SK-N-SH treated with all-trans-retinoic acid at 6 μM for 48 hours (cell line): ENCODE data around the gene TST.

Experiments
- ATAC-seq: fragments of 200-7000 bp; cut with Tn5 transposase; 3 replicates; pipeline ENCODE4 v1.9.1; 2020; ENCODE audit warnings: mild to moderate bottlenecking, moderate library complexity
- ARNTL ChIP-seq: fragments of 450-650 bp; formaldehyde crosslinking; IDR thresholded peaks from 2 replicates; pipeline ENCODE4 v1.5.0; 2020; ENCODE audit warnings: low read depth, mild to moderate bottlenecking, moderate library complexity, borderline replicate concordance
- CSDC2 ChIP-seq: fragments of 250-450 bp; sonication (Bioruptor Pico); IDR thresholded peaks from 2 replicates; pipeline ENCODE4 v1.5.0; 2020; ENCODE audit warnings: mild to moderate bottlenecking, moderate library complexity
- ESRRG ChIP-seq: fragments of 250-450 bp; sonication (Bioruptor Pico); IDR thresholded peaks from 2 replicates; pipeline ENCODE4 v1.6.1; 2021; ENCODE audit warnings: mild to moderate bottlenecking
- ISL1 ChIP-seq: fragments of 250-450 bp; sonication (Bioruptor Pico); IDR thresholded peaks from 2 replicates; pipeline ENCODE4 v2.1.2; 2022; ENCODE audit warnings: mild to moderate bottlenecking, moderate library complexity
- OSR1 ChIP-seq: fragments of 250-450 bp; sonication (Bioruptor Pico); IDR thresholded peaks from 2 replicates; pipeline ENCODE4 v1.8.0; 2022; ENCODE audit warnings: moderate library complexity, mild to moderate bottlenecking, inconsistent platforms
- PPARA ChIP-seq: fragments of 250-450 bp; sonication (Bioruptor Pico); IDR thresholded peaks from 2 replicates; pipeline ENCODE4 v1.5.0; 2020; ENCODE audit warnings: mild to moderate bottlenecking, borderline replicate concordance
- RARB ChIP-seq: fragments of 250-450 bp; sonication (Bioruptor Pico); IDR thresholded peaks from 2 replicates; pipeline ENCODE4 v1.8.0; 2021; ENCODE audit warnings: mild to moderate bottlenecking, moderate library complexity
- SNAI2 ChIP-seq: fragments of 250-450 bp; sonication (Bioruptor Pico); IDR thresholded peaks from 2 replicates; pipeline ENCODE4 v1.5.0; 2020; ENCODE audit warnings: mild to moderate bottlenecking, moderate library complexity
- TCF4 ChIP-seq: fragments of 250-450 bp; sonication (Bioruptor Pico); IDR thresholded peaks from 2 replicates; pipeline ENCODE4 v1.8.0; 2021; ENCODE audit warnings: mild to moderate bottlenecking, moderate library complexity, borderline replicate concordance
- TOX ChIP-seq: fragments of 250-450 bp; sonication (Bioruptor Pico); IDR thresholded peaks from 2 replicates; pipeline ENCODE4 v1.8.0; 2021; ENCODE audit warnings: mild to moderate bottlenecking, moderate library complexity, borderline replicate concordance
- ZC3H10 ChIP-seq: fragments of 250-450 bp; sonication (Bioruptor Pico); IDR thresholded peaks from 2 replicates; pipeline ENCODE4 v1.5.1; 2021; ENCODE audit warnings: mild to moderate bottlenecking, moderate library complexity
- ZFP3 ChIP-seq: fragments of 250-450 bp; sonication (Bioruptor Pico); IDR thresholded peaks from 2 replicates; pipeline ENCODE4 v1.5.0; 2020; ENCODE audit warnings: mild to moderate bottlenecking, moderate library complexity
- ZFP30 ChIP-seq: fragments of 450-650 bp; formaldehyde crosslinking; IDR thresholded peaks from 2 replicates; pipeline ENCODE4 v1.5.0; 2022; ENCODE audit warnings: mild to moderate bottlenecking, moderate library complexity
- ZNF565 ChIP-seq: fragments of 450-650 bp; formaldehyde crosslinking; conservative IDR thresholded peaks from 2 replicates; pipeline ENCODE4 v1.5.0; 2020; ENCODE audit warnings: low read depth, mild to moderate bottlenecking, moderate library complexity
- ZNF8 ChIP-seq: fragments of 450-650 bp; formaldehyde crosslinking; IDR thresholded peaks from 2 replicates; pipeline ENCODE4 v1.5.0; 2020; ENCODE audit warnings: mild to moderate bottlenecking, moderate library complexity
- TF ChIP-seq, protein P1 (sequence below): fragments of 250-450 bp; sonication (Bioruptor Pico); IDR thresholded peaks from 2 replicates; pipeline ENCODE4 v1.5.1; 2020; ENCODE audit warnings: low read depth, mild to moderate bottlenecking, moderate library complexity
- TF ChIP-seq, protein P2 (sequence below): fragments of 250-450 bp; sonication (Bioruptor Pico); IDR thresholded peaks from 2 replicates; pipeline ENCODE4 v1.5.0; 2020; ENCODE audit warnings: mild to moderate bottlenecking, moderate library complexity
- TF ChIP-seq, protein P3 (sequence below): fragments of 250-450 bp; sonication (Bioruptor Pico); IDR thresholded peaks from 2 replicates; pipeline ENCODE4 v1.8.0; 2020; ENCODE audit warnings: mild to moderate bottlenecking, moderate library complexity, borderline replicate concordance
- TF ChIP-seq, protein P4 (sequence below): fragments of 250-450 bp; sonication (Bioruptor Pico); IDR thresholded peaks from 2 replicates; pipeline ENCODE4 v1.8.0; 2021; ENCODE audit warnings: low read depth, mild to moderate bottlenecking, moderate library complexity, borderline replicate concordance

Gene TST

DNA sequence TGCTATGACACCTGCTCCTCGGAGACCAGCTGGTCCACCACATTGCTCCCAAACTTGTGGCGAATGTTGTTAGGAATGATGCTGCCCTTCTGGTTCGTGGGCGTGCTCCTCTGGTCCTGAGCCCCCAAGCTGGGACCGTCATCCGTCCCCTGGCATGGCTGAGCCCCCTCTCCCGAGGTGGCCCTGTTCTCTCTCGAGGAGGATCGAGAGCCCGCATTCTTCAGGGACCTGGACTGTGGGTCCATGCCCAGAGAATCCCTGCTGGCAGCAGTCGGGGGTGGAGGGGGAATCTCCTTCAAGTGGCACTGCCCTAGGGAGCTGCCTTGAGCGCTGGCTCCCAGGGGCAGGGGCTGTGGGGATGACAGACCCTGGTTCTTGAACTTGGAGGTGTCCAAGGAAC lies 17.4 kb downstream of the TST start:
- ATAC-seq, result no peak
- no peak for TF ChIP-seq TOX
- TF ChIP-seq, protein P1, sequence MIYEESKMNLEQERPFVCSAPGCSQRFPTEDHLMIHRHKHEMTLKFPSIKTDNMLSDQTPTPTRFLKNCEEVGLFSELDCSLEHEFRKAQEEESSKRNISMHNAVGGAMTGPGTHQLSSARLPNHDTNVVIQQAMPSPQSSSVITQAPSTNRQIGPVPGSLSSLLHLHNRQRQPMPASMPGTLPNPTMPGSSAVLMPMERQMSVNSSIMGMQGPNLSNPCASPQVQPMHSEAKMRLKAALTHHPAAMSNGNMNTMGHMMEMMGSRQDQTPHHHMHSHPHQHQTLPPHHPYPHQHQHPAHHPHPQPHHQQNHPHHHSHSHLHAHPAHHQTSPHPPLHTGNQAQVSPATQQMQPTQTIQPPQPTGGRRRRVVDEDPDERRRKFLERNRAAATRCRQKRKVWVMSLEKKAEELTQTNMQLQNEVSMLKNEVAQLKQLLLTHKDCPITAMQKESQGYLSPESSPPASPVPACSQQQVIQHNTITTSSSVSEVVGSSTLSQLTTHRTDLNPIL, result no peak
- no peak for TF ChIP-seq SNAI2 (CRISPR knock-in tag)
- no peak for TF ChIP-seq PPARA
- TF ChIP-seq, protein P2, sequence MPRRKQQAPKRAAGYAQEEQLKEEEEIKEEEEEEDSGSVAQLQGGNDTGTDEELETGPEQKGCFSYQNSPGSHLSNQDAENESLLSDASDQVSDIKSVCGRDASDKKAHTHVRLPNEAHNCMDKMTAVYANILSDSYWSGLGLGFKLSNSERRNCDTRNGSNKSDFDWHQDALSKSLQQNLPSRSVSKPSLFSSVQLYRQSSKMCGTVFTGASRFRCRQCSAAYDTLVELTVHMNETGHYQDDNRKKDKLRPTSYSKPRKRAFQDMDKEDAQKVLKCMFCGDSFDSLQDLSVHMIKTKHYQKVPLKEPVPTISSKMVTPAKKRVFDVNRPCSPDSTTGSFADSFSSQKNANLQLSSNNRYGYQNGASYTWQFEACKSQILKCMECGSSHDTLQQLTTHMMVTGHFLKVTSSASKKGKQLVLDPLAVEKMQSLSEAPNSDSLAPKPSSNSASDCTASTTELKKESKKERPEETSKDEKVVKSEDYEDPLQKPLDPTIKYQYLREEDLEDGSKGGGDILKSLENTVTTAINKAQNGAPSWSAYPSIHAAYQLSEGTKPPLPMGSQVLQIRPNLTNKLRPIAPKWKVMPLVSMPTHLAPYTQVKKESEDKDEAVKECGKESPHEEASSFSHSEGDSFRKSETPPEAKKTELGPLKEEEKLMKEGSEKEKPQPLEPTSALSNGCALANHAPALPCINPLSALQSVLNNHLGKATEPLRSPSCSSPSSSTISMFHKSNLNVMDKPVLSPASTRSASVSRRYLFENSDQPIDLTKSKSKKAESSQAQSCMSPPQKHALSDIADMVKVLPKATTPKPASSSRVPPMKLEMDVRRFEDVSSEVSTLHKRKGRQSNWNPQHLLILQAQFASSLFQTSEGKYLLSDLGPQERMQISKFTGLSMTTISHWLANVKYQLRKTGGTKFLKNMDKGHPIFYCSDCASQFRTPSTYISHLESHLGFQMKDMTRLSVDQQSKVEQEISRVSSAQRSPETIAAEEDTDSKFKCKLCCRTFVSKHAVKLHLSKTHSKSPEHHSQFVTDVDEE (CRISPR knock-in tag), result no peak
- TF ChIP-seq RARB (CRISPR knock-in tag), result no peak
- TF ChIP-seq ISL1 (CRISPR knock-in tag), result no peak
- no peak for TF ChIP-seq OSR1 (CRISPR knock-in tag)
- TF ChIP-seq ZFP30, result no peak
- TF ChIP-seq ZC3H10 (CRISPR knock-in tag), result no peak
- TF ChIP-seq, protein P3, sequence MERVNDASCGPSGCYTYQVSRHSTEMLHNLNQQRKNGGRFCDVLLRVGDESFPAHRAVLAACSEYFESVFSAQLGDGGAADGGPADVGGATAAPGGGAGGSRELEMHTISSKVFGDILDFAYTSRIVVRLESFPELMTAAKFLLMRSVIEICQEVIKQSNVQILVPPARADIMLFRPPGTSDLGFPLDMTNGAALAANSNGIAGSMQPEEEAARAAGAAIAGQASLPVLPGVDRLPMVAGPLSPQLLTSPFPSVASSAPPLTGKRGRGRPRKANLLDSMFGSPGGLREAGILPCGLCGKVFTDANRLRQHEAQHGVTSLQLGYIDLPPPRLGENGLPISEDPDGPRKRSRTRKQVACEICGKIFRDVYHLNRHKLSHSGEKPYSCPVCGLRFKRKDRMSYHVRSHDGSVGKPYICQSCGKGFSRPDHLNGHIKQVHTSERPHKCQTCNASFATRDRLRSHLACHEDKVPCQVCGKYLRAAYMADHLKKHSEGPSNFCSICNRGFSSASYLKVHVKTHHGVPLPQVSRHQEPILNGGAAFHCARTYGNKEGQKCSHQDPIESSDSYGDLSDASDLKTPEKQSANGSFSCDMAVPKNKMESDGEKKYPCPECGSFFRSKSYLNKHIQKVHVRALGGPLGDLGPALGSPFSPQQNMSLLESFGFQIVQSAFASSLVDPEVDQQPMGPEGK (CRISPR knock-in tag), result no peak
- TF ChIP-seq, protein P4, sequence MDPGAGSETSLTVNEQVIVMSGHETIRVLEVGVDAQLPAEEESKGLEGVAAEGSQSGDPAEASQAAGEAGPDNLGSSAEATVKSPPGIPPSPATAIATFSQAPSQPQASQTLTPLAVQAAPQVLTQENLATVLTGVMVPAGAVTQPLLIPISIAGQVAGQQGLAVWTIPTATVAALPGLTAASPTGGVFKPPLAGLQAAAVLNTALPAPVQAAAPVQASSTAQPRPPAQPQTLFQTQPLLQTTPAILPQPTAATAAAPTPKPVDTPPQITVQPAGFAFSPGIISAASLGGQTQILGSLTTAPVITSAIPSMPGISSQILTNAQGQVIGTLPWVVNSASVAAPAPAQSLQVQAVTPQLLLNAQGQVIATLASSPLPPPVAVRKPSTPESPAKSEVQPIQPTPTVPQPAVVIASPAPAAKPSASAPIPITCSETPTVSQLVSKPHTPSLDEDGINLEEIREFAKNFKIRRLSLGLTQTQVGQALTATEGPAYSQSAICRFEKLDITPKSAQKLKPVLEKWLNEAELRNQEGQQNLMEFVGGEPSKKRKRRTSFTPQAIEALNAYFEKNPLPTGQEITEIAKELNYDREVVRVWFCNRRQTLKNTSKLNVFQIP, result no peak
- no peak for TF ChIP-seq TCF4
- no peak for TF ChIP-seq ZNF565 (CRISPR knock-in tag)
- TF ChIP-seq CSDC2, result no peak
- no peak for TF ChIP-seq ZFP3 (CRISPR knock-in tag)
- TF ChIP-seq ESRRG, result no peak
- TF ChIP-seq, all 23 proteins: peak for 0

DNA sequence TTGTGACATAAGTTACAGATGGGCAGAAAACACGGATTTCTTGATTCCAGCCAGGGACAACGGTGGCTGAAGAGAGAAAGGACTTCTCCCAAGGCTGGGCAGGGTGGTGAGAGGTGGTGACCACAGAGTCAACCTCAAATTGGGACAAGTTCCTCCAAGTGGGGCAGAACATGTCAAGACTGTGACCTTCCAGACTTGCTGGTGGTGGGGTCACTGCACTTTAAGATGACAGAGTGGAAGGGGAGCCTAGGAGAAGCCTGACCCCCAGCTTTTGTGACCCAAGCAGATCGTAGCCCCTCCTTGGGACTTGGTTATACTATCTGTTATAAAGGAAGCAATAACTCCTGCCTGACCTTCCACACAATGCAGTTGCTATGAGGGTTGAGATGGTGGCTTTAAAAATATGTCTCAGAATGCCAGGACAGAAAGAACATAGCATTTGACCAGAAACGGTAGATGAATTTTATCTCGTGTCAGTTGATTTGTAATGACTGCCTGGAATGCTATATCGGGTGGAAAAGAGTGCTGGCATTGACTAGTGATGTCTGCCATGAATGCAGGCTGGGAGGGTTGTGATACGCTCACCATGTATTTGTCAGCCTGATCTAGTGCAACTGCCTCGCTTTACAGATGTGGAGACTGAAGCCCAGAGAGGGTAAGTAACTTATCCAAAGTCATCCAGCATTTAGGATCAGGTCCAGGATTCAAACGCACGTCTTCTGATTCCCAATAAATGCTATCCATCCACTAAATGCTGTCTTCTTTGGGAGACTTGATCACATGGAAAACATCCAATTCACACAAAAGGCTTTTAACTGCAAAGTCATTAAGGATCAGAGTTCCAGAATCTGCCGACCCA lies 18.3 kb downstream of the TST start:
- TF ChIP-seq ZFP30, result no peak
- no peak for TF ChIP-seq RARB (CRISPR knock-in tag)
- TF ChIP-seq, protein P4, result no peak
- TF ChIP-seq TOX, result no peak
- TF ChIP-seq, protein P2 (CRISPR knock-in tag), result no peak
- no peak for TF ChIP-seq OSR1 (CRISPR knock-in tag)
- no peak for TF ChIP-seq SNAI2 (CRISPR knock-in tag)
- TF ChIP-seq ARNTL, result no peak
- TF ChIP-seq ZC3H10 (CRISPR knock-in tag), result no peak
- TF ChIP-seq ZNF8, result no peak
- no peak for TF ChIP-seq ZFP3 (CRISPR knock-in tag)
- no peak for ATAC-seq
